Stimulated activated CD8-positive, alpha-beta memory T cell treated with anti-CD3 and anti-CD28 coated beads, Interleukin-15, amount 100 ng/mL, for 1 hour (primary cell): Measurements from ENCODE around the gene AP1B1.
"Not testable (repeated sequence)": the region's sequence is repeated elsewhere in the genome, so short reads cannot be mapped to it uniquely, and the experiment has no call there.

Experiments
- DNase-seq: peaks from one replicate; pipeline ENCODE4 v3.0.0-alpha.2; 2020; ENCODE audit warnings: low read depth

The AP1B1 gene

GRCh38 chr22:29387921-29388758 is at the start of gene AP1B1:
TSS of gene AP1B1 (minus strand) at chr22:29388570. CDS start at chr22:29367243, 21,327 bp downstream.
- peak; percentile 81 for DNase-seq

- no peak for DNase-seq
Measured at GRCh38 chr22:29435236-29436136, 47.1 kb upstream of the AP1B1 start.

- DNase-seq = no peak
Measured at GRCh38 chr22:29434288-29434687, 45.9 kb upstream of the AP1B1 start.

- no peak for DNase-seq
Measured at GRCh38 chr22:29433856-29434255, 45.5 kb upstream of the AP1B1 start.

GRCh38 chr22:29431986-29432385 is 43.6 kb upstream of the AP1B1 start:
- DNase-seq = no peak

- no peak for DNase-seq
Measured at GRCh38 chr22:29427176-29427760, 38.9 kb upstream of the AP1B1 start.

- DNase-seq = no peak
Measured at GRCh38 chr22:29426476-29426875, 38.1 kb upstream of the AP1B1 start.

- DNase-seq = not testable (repeated sequence)
Measured at GRCh38 chr22:29418704-29419103, 30.3 kb upstream of the AP1B1 start.

- peak; percentile 30 for DNase-seq
Measured at GRCh38 chr22:29414951-29415591, 26.7 kb upstream of the AP1B1 start.

GRCh38 chr22:29412772-29413171 is 24.4 kb upstream of the AP1B1 start:
- not testable (repeated sequence) for DNase-seq

GRCh38 chr22:29411569-29412211 is 23.3 kb upstream of the AP1B1 start:
- DNase-seq = not testable (repeated sequence)

GRCh38 chr22:29408940-29409339 is 20.6 kb upstream of the AP1B1 start:
- no peak for DNase-seq

GRCh38 chr22:29401538-29401937 is 13.2 kb upstream of the AP1B1 start:
- not testable (repeated sequence) for DNase-seq

GRCh38 chr22:29400576-29400975 is 12.2 kb upstream of the AP1B1 start:
- no peak for DNase-seq

- no peak for DNase-seq
Measured at GRCh38 chr22:29397791-29398190, 9.4 kb upstream of the AP1B1 start.

- DNase-seq = no peak
Measured at GRCh38 chr22:29396126-29396525, 7.8 kb upstream of the AP1B1 start.

GRCh38 chr22:29394931-29395581 is 6.7 kb upstream of the AP1B1 start:
- DNase-seq = peak; percentile 46

GRCh38 chr22:29393019-29393608 is 4.7 kb upstream of the AP1B1 start:
- DNase-seq = no peak

- no peak for DNase-seq
Measured at GRCh38 chr22:29391546-29391945, 3.2 kb upstream of the AP1B1 start.

GRCh38 chr22:29390270-29390669 is 1.9 kb upstream of the AP1B1 start:
- DNase-seq = no peak

GRCh38 chr22:29388759-29389090 is 355 bp upstream of the AP1B1 start:
- no peak for DNase-seq
